ENCODE measurements around the gene RPS6KA5. TPM values are rescaled to one million over a fixed set of nuclear protein-coding genes. Genes with fewer than 3 reads are reported as not detected.
A peak's percentile ranks its signal among the peaks of the same experiment; 100 is the strongest.
"Not testable (repeated sequence)": the region's sequence is repeated elsewhere in the genome, so short reads cannot be mapped to it uniquely, and the experiment has no call there.

RPS6KA5 gene
- total RNA-seq, 4 donors from 2014 or later = 30.8 to 48.6 (median 36.6) TPM

DNA sequence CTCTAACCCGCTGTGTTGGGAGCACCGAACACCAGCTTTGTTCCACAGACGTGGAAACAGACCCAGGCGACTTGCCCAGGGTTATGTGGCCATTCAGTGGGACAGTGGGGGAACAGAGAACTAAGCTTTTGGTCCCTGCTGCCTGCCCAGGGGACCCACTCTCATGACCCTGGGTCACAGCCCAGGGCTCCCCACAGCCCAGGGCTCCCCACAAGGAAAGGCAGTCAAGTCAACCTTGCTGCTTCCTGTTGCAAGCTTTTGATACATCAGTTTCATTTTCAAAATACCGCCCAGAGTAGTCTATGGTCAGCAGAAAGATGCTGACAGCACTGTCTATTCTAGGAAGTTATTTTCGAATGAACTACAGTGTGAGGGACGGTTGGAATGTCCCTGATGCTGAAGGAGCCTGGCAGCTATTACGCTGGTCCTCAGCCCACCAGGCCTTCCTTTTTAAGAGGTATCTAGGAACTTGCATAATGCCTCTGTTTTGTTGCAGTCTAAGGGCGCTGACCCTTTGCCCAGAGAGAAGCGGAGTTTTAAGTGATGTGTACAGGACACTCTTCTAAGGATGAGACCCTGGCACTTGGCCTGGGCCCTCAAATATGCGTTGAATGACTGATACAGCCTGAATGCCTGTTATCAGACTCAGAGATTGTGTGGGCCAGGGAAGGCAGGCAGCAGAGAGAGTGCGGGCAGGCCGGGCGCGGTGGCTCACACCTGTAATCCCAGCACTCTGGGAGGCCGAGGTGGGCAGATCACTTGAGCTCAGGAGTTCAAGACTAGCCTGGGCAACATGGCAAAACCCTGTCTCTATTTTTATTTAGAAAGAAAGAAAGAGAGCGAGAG lies 231.6 kb downstream of the RPS6KA5 start:
- peak; percentile 26 for ATAC-seq
- H3K9me3 ChIP-seq = peaks cover 0 to 8% (median 2%) of the 10 kb centered on the region in 3 donors
- H3K27ac ChIP-seq = peak overlapping the region; percentile 29 to 83 (median 80)
- 68 to 71% methylated on average over 4 to 7 of the region's 17 CpGs for WGBS, 2 donors (ENCODE audit: low coverage in 1 of 2)
- peak overlapping the region; percentile 16 to 49 for H3K4me3 ChIP-seq
- peaks cover 0 to 17% (median 5%) of the 10 kb centered on the region in 3 donors for H3K4me1 ChIP-seq
- no peaks in the 10 kb centered on the region for H3K27me3 ChIP-seq
- TF ChIP-seq EP300 (IDR thresholded peaks at IDR 0.05) (no peak), POLR2AphosphoS5 (IDR thresholded peaks at IDR 0.05) (no peak), POLR2A (IDR thresholded peaks at IDR 0.05) (no peak)
- TF ChIP-seq, protein P1, sequence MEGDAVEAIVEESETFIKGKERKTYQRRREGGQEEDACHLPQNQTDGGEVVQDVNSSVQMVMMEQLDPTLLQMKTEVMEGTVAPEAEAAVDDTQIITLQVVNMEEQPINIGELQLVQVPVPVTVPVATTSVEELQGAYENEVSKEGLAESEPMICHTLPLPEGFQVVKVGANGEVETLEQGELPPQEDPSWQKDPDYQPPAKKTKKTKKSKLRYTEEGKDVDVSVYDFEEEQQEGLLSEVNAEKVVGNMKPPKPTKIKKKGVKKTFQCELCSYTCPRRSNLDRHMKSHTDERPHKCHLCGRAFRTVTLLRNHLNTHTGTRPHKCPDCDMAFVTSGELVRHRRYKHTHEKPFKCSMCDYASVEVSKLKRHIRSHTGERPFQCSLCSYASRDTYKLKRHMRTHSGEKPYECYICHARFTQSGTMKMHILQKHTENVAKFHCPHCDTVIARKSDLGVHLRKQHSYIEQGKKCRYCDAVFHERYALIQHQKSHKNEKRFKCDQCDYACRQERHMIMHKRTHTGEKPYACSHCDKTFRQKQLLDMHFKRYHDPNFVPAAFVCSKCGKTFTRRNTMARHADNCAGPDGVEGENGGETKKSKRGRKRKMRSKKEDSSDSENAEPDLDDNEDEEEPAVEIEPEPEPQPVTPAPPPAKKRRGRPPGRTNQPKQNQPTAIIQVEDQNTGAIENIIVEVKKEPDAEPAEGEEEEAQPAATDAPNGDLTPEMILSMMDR (IDR thresholded peaks at IDR 0.05) = no peak
- no peaks in the 10 kb centered on the region for H3K36me3 ChIP-seq

DNA sequence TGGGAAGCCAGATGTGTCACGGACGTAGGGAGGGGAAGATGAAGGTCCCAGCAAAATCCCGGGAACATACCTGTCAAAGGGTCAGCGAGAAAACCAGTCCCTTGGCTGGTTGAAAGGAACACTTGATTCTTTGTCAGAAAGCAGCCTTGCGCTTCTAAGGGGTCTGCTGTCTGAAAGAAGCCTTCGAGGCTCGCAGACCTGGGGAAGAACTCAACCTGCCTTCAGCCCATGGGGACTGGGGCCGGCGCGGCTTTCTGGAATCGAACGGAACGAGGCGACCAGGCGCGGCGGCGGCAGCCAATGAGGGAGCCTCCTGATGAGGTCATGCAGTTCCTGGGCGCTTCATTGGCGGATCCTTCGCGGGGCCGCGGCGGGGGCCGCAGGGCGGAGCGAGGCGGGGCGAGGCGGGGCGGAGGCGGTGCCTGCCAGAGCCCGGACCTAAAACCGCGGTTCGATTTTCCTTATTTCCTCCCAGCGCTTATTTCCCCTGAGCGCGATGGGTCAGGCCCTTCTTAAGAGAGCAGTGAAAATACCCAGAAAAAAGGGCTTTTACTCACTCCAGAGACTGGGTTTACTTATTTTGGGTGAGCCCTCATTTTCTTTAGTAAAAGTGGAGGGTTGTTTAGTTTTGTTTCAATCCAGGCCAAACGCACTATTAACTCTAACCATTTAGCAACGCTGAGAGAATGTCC lies 232.4 kb downstream of the RPS6KA5 start:
- ATAC-seq = peak; percentile 100
- TF ChIP-seq POLR2A (IDR thresholded peaks at IDR 0.05) (peak in 1 of 2 donors; percentile 18), EP300 (IDR thresholded peaks at IDR 0.05) (no peak)
- TF ChIP-seq, protein P1 (IDR thresholded peaks at IDR 0.05) = no peak
- Histone ChIP-seq H3K4me3 (peak overlapping the region; percentile 21 to 49), H3K9me3 (peaks cover 0 to 16% (median 2%) of the 10 kb centered on the region in 3 donors), H3K27ac (peak overlapping the region; percentile 29 to 83 (median 80)), H3K4me1 (peaks cover 0 to 17% (median 5%) of the 10 kb centered on the region in 3 donors), H3K27me3 (no peaks in the 10 kb centered on the region), H3K36me3 (no peaks in the 10 kb centered on the region)
- WGBS, 2 donors (ENCODE audit: low coverage in 1 of 2) = 1 to 7% methylated on average over 8 to 9 of the region's 42 CpGs

DNA sequence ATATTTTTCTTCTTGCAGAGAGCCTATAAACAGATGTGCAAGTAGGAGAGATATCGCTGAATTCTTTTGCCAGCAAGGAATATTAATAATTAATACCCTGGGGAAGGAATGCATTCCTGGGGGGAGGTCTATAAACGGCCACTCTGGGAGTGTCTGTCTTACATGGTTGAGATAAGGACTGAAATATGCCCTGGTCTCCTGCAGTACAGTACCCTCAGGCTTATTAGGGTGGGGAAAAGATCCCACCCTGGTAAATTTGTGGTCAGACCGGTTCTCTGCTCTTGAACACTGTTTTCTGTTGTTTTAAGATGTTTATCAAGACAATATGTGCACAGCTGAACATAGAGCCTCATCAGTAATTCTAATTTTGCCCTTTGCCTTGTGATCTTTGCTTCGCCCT lies 236.9 kb downstream of the RPS6KA5 start:
- not testable (repeated sequence) for ATAC-seq, H3K27ac ChIP-seq, H3K27me3 ChIP-seq, H3K4me1 ChIP-seq, H3K36me3 ChIP-seq, H3K4me3 ChIP-seq
- 65 to 67% methylated on average over 2 to 4 of the region's 4 CpGs for WGBS, 2 donors (ENCODE audit: low coverage in 1 of 2)
- peaks cover 0 to 16% (median 2%) of the 10 kb centered on the region in 3 donors for H3K9me3 ChIP-seq

DNA sequence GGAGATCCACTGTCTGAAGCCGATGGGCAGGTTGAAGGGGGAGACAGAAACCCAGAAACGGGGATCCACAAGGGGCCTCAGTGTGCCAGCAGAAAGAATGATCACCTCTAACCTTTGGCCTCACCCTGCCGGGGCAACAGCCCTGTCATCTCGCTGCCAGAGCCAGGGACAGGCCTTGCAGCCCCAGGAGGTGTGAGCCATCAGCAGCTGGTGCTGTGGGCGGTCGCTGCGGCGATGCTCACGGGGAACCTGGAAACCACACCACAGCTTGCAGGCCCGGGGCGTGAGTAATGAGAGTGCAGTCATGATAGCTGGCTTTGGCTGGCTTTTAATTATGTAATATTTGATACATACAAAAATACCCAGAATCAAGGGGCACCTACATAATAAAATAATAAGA lies 239.5 kb downstream of the RPS6KA5 start:
- H3K4me1 ChIP-seq = peaks cover 0 to 6% (median 3%) of the 10 kb centered on the region in 3 donors
- H3K9me3 ChIP-seq = peaks cover 0 to 16% (median 2%) of the 10 kb centered on the region in 3 donors
- H3K27me3 ChIP-seq = no peaks in the 10 kb centered on the region
- no peak for ATAC-seq
- TF ChIP-seq, protein P1 (IDR thresholded peaks at IDR 0.05) = no peak
- no peak for TF ChIP-seq POLR2A (IDR thresholded peaks at IDR 0.05)
- TF ChIP-seq POLR2AphosphoS5 (IDR thresholded peaks at IDR 0.05) = no peak
- no peak for TF ChIP-seq EP300 (IDR thresholded peaks at IDR 0.05)
- no peaks in the 10 kb centered on the region for H3K36me3 ChIP-seq
- 43 to 70% methylated on average over 2 to 4 of the region's 11 CpGs for WGBS, 2 donors (ENCODE audit: low coverage in 1 of 2)
- no peak overlapping the region for H3K27ac ChIP-seq
- no peak overlapping the region for H3K4me3 ChIP-seq

DNA sequence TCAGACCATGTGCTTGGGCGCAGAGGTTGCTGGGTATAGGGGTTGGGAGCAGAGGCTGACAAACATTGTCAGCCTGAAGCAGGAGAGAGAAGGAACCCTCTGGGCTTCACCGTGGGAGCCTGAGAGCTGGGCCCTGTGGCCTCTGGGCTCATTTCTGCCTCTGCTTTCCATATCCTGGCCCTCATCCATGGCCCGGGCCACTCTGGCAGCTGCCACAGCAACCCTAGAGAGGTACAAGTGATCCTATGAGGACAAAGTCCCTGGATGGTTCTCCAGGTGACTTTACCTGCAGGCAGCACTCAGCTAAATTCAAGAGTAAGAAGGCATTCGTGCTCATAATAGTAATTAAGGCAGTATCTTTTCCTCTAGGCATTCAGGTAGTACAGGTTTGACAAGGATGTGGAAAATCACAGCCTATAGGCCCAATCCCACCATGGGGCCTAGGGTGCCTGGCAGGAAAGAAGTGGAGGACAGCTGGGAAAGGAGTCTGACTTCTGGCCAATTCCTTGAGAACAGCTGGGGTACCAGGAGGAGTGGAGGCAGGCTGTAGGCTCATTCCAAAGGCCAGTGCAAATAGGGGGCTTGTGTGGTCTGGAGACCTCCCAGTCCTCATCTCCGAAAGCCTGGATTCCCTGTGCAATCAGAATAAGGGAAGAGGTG lies 240.6 kb downstream of the RPS6KA5 start:
- Histone ChIP-seq H3K27ac (no peak overlapping the region), H3K4me3 (no peak overlapping the region), H3K9me3 (peaks cover 0 to 16% (median 2%) of the 10 kb centered on the region in 3 donors), H3K36me3 (no peaks in the 10 kb centered on the region), H3K4me1 (peaks cover 0 to 12% (median 10%) of the 10 kb centered on the region in 3 donors), H3K27me3 (no peaks in the 10 kb centered on the region)
- 86 to 92% methylated on average over 1 to 3 of the region's 5 CpGs for WGBS, 2 donors (ENCODE audit: low coverage in 1 of 2)
- no peak for ATAC-seq
- TF ChIP-seq EP300 (IDR thresholded peaks at IDR 0.05) (no peak), POLR2A (IDR thresholded peaks at IDR 0.05) (no peak), POLR2AphosphoS5 (IDR thresholded peaks at IDR 0.05) (no peak)
- TF ChIP-seq, protein P1 (IDR thresholded peaks at IDR 0.05) = no peak

Measured in gastroesophageal sphincter (tissue), 4 donors.